Measurements from ENCODE around the gene MYRFL. TPM values are rescaled to one million over a fixed set of nuclear protein-coding genes. Genes with fewer than 3 reads are reported as not detected.

Gene MYRFL
- total RNA-seq, 2 donors from 2014 or later, result 0.15 to 0.55 TPM

DNA sequence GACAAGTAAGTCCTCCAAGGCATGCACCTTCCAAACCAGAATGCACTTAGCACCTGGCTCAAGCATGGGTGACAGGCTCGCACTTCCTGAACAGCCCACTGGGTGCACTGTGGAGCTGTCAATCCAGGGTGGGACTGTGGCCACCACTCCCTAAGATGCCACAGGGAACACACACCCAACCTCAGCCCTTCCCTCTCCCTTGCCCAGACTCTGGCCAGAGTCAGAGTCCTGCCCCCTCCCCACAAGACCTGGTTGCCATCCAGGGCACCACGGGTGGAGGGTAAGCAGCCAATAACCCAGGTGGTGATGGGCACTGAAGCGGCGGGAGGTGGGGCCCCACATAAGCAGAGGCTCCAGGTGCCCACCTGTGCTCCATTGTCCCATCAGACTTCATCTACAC, 160.6 kb downstream of the MYRFL start:
- no peaks in the 10 kb centered on the region for H3K36me3 ChIP-seq (ENCODE audit: control insufficient read depth, insufficient read depth, low read length)
- H3K27me3 Mint-ChIP-seq (ENCODE audit: insufficient read depth), result peaks cover 2% of the 10 kb centered on the region
- no peaks in the 10 kb centered on the region for H3K36me3 Mint-ChIP-seq (ENCODE audit: low read depth)
- H3K4me1 Mint-ChIP-seq, result no peaks in the 10 kb centered on the region
- H3K9me3 Mint-ChIP-seq, result peaks cover 4% of the 10 kb centered on the region
- H3K9ac ChIP-seq (ENCODE audit: extremely low read depth, low read length, poor library complexity, severe bottlenecking), result no peak overlapping the region
- H3K4me1 ChIP-seq (ENCODE audit: control insufficient read depth, insufficient read depth, low read length), result no peaks in the 10 kb centered on the region
- H3K27ac ChIP-seq (ENCODE audit: low read depth, low read length), result no peak overlapping the region
- no peak overlapping the region for H3K4me3 ChIP-seq (ENCODE audit: low read length)
- no peaks in the 10 kb centered on the region for H3K9me3 ChIP-seq (ENCODE audit: control insufficient read depth, low read length)
- no peak overlapping the region for H3K27ac Mint-ChIP-seq
- H3K4me3 Mint-ChIP-seq, result no peak overlapping the region
- 92% methylated on average over 4 of the region's 4 CpGs; no CpG with 5 or more reads in 1 of the 2 experiments for WGBS, 2 experiments (ENCODE audit: insufficient coverage in 1 of 2, insufficient read length in 1 of 2)
- TF ChIP-seq, protein P1, sequence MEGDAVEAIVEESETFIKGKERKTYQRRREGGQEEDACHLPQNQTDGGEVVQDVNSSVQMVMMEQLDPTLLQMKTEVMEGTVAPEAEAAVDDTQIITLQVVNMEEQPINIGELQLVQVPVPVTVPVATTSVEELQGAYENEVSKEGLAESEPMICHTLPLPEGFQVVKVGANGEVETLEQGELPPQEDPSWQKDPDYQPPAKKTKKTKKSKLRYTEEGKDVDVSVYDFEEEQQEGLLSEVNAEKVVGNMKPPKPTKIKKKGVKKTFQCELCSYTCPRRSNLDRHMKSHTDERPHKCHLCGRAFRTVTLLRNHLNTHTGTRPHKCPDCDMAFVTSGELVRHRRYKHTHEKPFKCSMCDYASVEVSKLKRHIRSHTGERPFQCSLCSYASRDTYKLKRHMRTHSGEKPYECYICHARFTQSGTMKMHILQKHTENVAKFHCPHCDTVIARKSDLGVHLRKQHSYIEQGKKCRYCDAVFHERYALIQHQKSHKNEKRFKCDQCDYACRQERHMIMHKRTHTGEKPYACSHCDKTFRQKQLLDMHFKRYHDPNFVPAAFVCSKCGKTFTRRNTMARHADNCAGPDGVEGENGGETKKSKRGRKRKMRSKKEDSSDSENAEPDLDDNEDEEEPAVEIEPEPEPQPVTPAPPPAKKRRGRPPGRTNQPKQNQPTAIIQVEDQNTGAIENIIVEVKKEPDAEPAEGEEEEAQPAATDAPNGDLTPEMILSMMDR (conservative IDR thresholded peaks at IDR 0.05), result peak; percentile 70
- peak; percentile 91 for DNase-seq
- no peaks in the 10 kb centered on the region for H3K27me3 ChIP-seq (ENCODE audit: control insufficient read depth, insufficient read depth, low read length, poor library complexity, severe bottlenecking)

- H3K4me1 ChIP-seq (ENCODE audit: control insufficient read depth, insufficient read depth, low read length), result no peaks in the 10 kb centered on the region
- no peak overlapping the region for H3K4me3 ChIP-seq (ENCODE audit: low read length)
- Mint-ChIP-seq H3K4me1 (no peaks in the 10 kb centered on the region), H3K27ac (no peak overlapping the region), H3K4me3 (no peak overlapping the region), H3K9me3 (peaks cover 4% of the 10 kb centered on the region), H3K27me3 (ENCODE audit: insufficient read depth) (peaks cover 2% of the 10 kb centered on the region), H3K36me3 (ENCODE audit: low read depth) (no peaks in the 10 kb centered on the region)
- H3K27me3 ChIP-seq (ENCODE audit: control insufficient read depth, insufficient read depth, low read length, poor library complexity, severe bottlenecking), result no peaks in the 10 kb centered on the region
- H3K27ac ChIP-seq (ENCODE audit: low read depth, low read length), result no peak overlapping the region
- DNase-seq, result no peak
- WGBS, 2 experiments (ENCODE audit: insufficient coverage in 1 of 2, insufficient read length in 1 of 2), result 88% methylated on average over 3 of the region's 3 CpGs; no CpG with 5 or more reads in 1 of the 2 experiments
- no peak overlapping the region for H3K9ac ChIP-seq (ENCODE audit: extremely low read depth, low read length, poor library complexity, severe bottlenecking)
- TF ChIP-seq, protein P1 (conservative IDR thresholded peaks at IDR 0.05), result no peak
- no peaks in the 10 kb centered on the region for H3K36me3 ChIP-seq (ENCODE audit: control insufficient read depth, insufficient read depth, low read length)
- H3K9me3 ChIP-seq (ENCODE audit: control insufficient read depth, low read length), result no peaks in the 10 kb centered on the region
These were observed 161.1 kb downstream of the MYRFL start for GRCh38 chr12:69986114-69986513.

DNA sequence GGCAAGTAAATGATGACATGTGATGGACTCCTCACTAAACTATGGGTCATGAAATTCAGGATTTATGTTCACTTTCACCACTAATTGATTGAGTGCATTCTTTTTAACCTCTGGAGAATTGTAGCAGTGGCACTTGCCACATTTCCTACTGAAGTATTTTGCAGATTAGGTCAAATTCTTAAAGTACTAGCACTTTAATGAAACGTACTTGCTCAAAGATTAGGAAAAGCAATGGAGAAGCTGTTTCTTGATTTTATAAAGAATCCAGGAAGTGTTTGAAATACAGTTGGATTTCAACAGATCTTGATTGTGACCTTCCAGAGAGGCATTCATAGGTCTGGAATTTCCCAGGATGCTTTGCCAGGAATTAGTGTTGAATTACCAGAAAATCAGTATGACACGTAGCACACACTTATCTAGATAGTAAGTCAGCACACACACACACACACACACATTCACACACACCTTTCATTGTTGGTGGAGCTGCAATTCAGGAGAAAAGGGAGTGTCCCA, 162.6 kb downstream of the MYRFL start:
- H3K9me3 ChIP-seq (ENCODE audit: control insufficient read depth, low read length), result no peaks in the 10 kb centered on the region
- 78 to 79% methylated on average over 1 to 2 of the region's 2 CpGs for WGBS, 2 experiments (ENCODE audit: insufficient coverage in 1 of 2, insufficient read length in 1 of 2)
- peaks cover 2% of the 10 kb centered on the region for H3K27me3 Mint-ChIP-seq (ENCODE audit: insufficient read depth)

More for the DNA sequence above, 162.6 kb downstream of the MYRFL start:
- Histone ChIP-seq H3K4me1 (ENCODE audit: control insufficient read depth, insufficient read depth, low read length) (no peaks in the 10 kb centered on the region), H3K36me3 (ENCODE audit: control insufficient read depth, insufficient read depth, low read length) (no peaks in the 10 kb centered on the region), H3K27ac (ENCODE audit: low read depth, low read length) (no peak overlapping the region), H3K27me3 (ENCODE audit: control insufficient read depth, insufficient read depth, low read length, poor library complexity, severe bottlenecking) (no peaks in the 10 kb centered on the region), H3K9ac (ENCODE audit: extremely low read depth, low read length, poor library complexity, severe bottlenecking) (no peak overlapping the region), H3K4me3 (ENCODE audit: low read length) (no peak overlapping the region)
- Mint-ChIP-seq H3K4me1 (no peaks in the 10 kb centered on the region), H3K4me3 (no peak overlapping the region), H3K9me3 (peaks cover 4% of the 10 kb centered on the region), H3K27ac (no peak overlapping the region), H3K36me3 (ENCODE audit: low read depth) (no peaks in the 10 kb centered on the region)
- TF ChIP-seq, protein P1 (conservative IDR thresholded peaks at IDR 0.05), result no peak
- DNase-seq, result no peak
